Stimulated activated CD4-positive, alpha-beta T cell treated with anti-CD3 and anti-CD28 coated beads, Interleukin-12 subunit alpha, Interleukin-12 subunit beta, amount 100 ng/mL, for 4 hours (primary cell): ENCODE data around the gene TIGIT.

ENCODE experiments used
- DNase-seq: peaks from one replicate; pipeline ENCODE4 v3.0.0-alpha.2; 2020

The TIGIT gene

GRCh38 chr3:114313426-114313825 is 19.6 kb downstream of the TIGIT start:
- DNase-seq, result no peak

- no peak for DNase-seq
Observed at GRCh38 chr3:114314282-114314681, 20.5 kb downstream of the TIGIT start.

- no peak for DNase-seq
Observed at GRCh38 chr3:114318295-114318694, 24.5 kb downstream of the TIGIT start.

- DNase-seq, result no peak
Observed at GRCh38 chr3:114319453-114319852, 25.6 kb downstream of the TIGIT start.

GRCh38 chr3:114320246-114320645 is 26.4 kb downstream of the TIGIT start:
- no peak for DNase-seq

GRCh38 chr3:114323546-114324254 is 29.9 kb downstream of the TIGIT start:
- no peak for DNase-seq

GRCh38 chr3:114327665-114328064 is 33.8 kb downstream of the TIGIT start:
- DNase-seq, result no peak

GRCh38 chr3:114328345-114328744 is 34.5 kb downstream of the TIGIT start:
- DNase-seq, result no peak

GRCh38 chr3:114329823-114330222 is 36.0 kb downstream of the TIGIT start:
- no peak for DNase-seq

- DNase-seq, result no peak
Observed at GRCh38 chr3:114331007-114331406, 37.2 kb downstream of the TIGIT start.

GRCh38 chr3:114331710-114332109 is 37.9 kb downstream of the TIGIT start:
- no peak for DNase-seq

GRCh38 chr3:114332342-114333179 is 38.7 kb downstream of the TIGIT start:
- DNase-seq, result no peak

GRCh38 chr3:114333180-114333922 is 39.5 kb downstream of the TIGIT start:
- DNase-seq, result no peak

GRCh38 chr3:114333923-114334240 is 40.1 kb downstream of the TIGIT start:
- no peak for DNase-seq

- DNase-seq, result no peak
Observed at GRCh38 chr3:114336122-114336697, 42.4 kb downstream of the TIGIT start.

- no peak for DNase-seq
Observed at GRCh38 chr3:114336857-114337256, 43.0 kb downstream of the TIGIT start.

GRCh38 chr3:114338651-114339357 is 45.0 kb downstream of the TIGIT start:
- DNase-seq, result no peak

GRCh38 chr3:114344492-114344891 is 50.7 kb downstream of the TIGIT start:
- DNase-seq, result no peak

GRCh38 chr3:114350271-114350670 is 56.4 kb downstream of the TIGIT start:
- DNase-seq, result no peak

- DNase-seq, result no peak
Observed at GRCh38 chr3:114350690-114351089, 56.9 kb downstream of the TIGIT start.

- DNase-seq, result no peak
Observed at GRCh38 chr3:114351123-114351821, 57.4 kb downstream of the TIGIT start.

GRCh38 chr3:114351822-114352145 is 58.0 kb downstream of the TIGIT start:
- DNase-seq, result no peak
